Pancreas (tissue), 10 donors: ENCODE measurements around the gene CST3. TPM values are rescaled to one million over a fixed set of nuclear protein-coding genes. Genes with fewer than 3 reads are reported as not detected.

Experiments
- ATAC-seq, 4 donors: fragments of 200-7000 bp; cut with Tn5 transposase; one replicate each; pipeline versions ENCODE4 v1.8.0 to v1.9.1; 2020; ENCODE audit warnings: mild to moderate bottlenecking in 4 of 4, moderate library complexity in 4 of 4
- DNase-seq, 6 donors: peaks; one replicate each; pipeline ENCODE4 v3.0.0-alpha.2; 2020
- FAIRE-seq: peaks from 2 replicates; lab custom pipeline; 2012; peaks lifted over from hg19 to GRCh38; lab: Jason Lieb, UNC
- H3K27ac ChIP-seq, 4 donors: fragments of 200-600 bp; sonication (generic); 1 replicate in 3 of 4; 2 replicates in 1 of 4; pipeline versions ENCODE4 v1.5.0 to v1.8.0; 2020
- H3K27me3 ChIP-seq, 4 donors: fragments of 200-600 bp; one replicate each; pipeline ENCODE4 v1.8.0; 2021
- H3K36me3 ChIP-seq, 3 donors: fragments of 200-600 bp; sonication (generic) in 1 of 3; one replicate each; pipeline versions ENCODE4 v1.5.0 to v1.8.0; 2020 to 2021
- H3K4me1 ChIP-seq, 3 donors: fragments of 200-600 bp; one replicate each; pipeline ENCODE4 v1.8.0; 2021
- H3K4me3 ChIP-seq, 4 donors: fragments of 200-600 bp; sonication (generic) in 2 of 4; one replicate each; pipeline versions ENCODE4 v1.5.0 to v1.8.0; 2020 to 2021
- H3K9me3 ChIP-seq, 4 donors: fragments of 200-600 bp; one replicate each; pipeline ENCODE4 v1.8.0; 2021
- CTCF ChIP-seq, 4 donors: fragments of 200-600 bp; sonication (generic) in 3 of 4; IDR thresholded peaks; one replicate each; pipeline versions ENCODE4 v1.5.0 to v1.8.0; 2021; ENCODE audit warnings: antibody characterized with exemption in 4 of 4
- WGBS, 2 donors: extraction: QIAGEN DNeasy Blood & Tissue Kit; methylation state at CpG; one replicate each; pipeline ENCODE4 v1.1.7; 2013; 5-methylcytosine and 5-hydroxymethylcytosine counted together
- intact Hi-C, 3 donors: fragments of 100-400 bp; cut with DNase I; formaldehyde crosslinking; loops; one replicate each; pipeline versions ENCODE4 v1.11.1 to v1.14.2; 2022
- polyA plus RNA-seq, 2 donors: library from polyadenylated mRNA; stranded (reverse); fragments of 200-250 nt; gene quantifications; one replicate each; pipeline ENCODE4 v1.2.3, GENCODE V29; 2013
- total RNA-seq, 6 donors: library from RNA; stranded (reverse); fragmentation: NEBNext Ultra II Directional in 4 of 6; extraction: Animal tissue kit (Norgen Biotek cat#: 25700) in 4 of 6; gene quantifications; one replicate each; pipeline versions ENCODE4 v1.2.1 to v1.2.4, GENCODE V29; 2021 to 2023
- donor health status: healthy with polysubstance abuse.
- donor health status: DM: no; HTN: no; CAD: no; lungs with moderate emphysema.
- donor health status: DM: no; HTN: no; CAD: no.
- donor health status: control.
- donor health status: control.
- donor health status: Bipolar disorder and iron deficiency.
- donor health status: DM: yes; HTN: yes; CAD: no.
- donor health status: DM: no; HTN: no; CAD: no.
- donor health status: DM: no; HTN: no; CAD: no.
- donor health status: DM: yes; HTN: yes; CAD: no.

CST3 gene
- total and polyA plus RNA-seq, 8 donors = 201 to 445 (median 264) TPM

GRCh38 chr20:23588434-23589403 lies 49.0 kb downstream of the CST3 start:
- H3K27me3 ChIP-seq = no peaks in the 10 kb centered on the region
- ATAC-seq = no peak
- H3K4me1 ChIP-seq = no peaks in the 10 kb centered on the region
- no peak for FAIRE-seq
- WGBS, 2 donors = 74 to 77% methylated on average over 10 of the region's 10 CpGs
- no peak for DNase-seq
- no peak overlapping the region for H3K27ac ChIP-seq
- no peak overlapping the region for H3K4me3 ChIP-seq
- no peaks in the 10 kb centered on the region for H3K9me3 ChIP-seq
- intact Hi-C loops = no loop called here
- TF ChIP-seq CTCF (IDR thresholded peaks at IDR 0.05) = no peak
- no peaks in the 10 kb centered on the region for H3K36me3 ChIP-seq

GRCh38 chr20:23587631-23588030 lies 50.1 kb downstream of the CST3 start:
- WGBS, 2 donors = 59 to 73% methylated on average over 6 to 7 of the region's 7 CpGs
- H3K27me3 ChIP-seq = no peaks in the 10 kb centered on the region
- DNase-seq (peak in 1 of 6 donors; percentile 29), FAIRE-seq (no peak), ATAC-seq (no peak)
- no peaks in the 10 kb centered on the region for H3K4me1 ChIP-seq
- H3K9me3 ChIP-seq = no peaks in the 10 kb centered on the region
- H3K27ac ChIP-seq = no peak overlapping the region
- TF ChIP-seq CTCF (IDR thresholded peaks at IDR 0.05) = no peak
- no peaks in the 10 kb centered on the region for H3K36me3 ChIP-seq
- H3K4me3 ChIP-seq = no peak overlapping the region
- intact Hi-C loops = no loop called here

DNA sequence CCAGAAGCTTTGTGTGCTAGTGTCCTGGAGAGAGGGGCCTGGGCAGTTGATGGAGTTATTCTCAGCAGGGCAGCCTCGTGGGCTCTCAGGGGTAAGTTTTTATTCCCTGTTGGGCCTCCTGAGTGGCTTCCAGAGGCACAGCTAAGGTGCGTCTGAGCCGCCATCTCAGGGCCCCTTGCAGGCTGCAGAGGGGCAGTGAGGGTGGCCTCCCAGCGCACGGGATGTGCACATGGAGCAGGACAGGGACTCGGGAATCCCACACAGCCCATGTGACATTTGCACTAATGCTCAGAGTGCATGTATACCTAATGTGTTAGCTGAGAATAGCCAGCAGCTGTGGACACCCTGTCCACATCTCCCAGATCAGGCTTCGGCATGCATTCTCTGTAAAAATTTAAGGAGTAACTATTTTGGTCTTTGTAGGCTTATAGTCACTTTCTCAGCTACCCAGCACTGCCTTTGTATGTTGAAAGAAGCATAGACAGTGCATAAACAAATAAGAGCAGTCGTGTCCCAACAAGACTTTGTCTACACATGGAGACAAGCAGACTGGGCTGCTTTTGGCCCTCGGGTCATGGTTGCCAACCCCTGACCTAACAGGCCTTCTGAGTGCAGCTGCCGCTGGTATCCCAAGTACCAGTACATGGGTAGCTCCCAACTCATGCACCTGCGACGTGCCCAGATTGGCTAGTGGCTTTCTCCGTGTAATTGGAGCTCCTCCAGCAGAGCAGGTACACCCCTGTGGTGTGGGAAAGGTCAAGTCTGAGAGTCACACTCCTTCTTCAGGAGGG lies 50.8 kb downstream of the CST3 start:
- Histone ChIP-seq H3K36me3 (no peaks in the 10 kb centered on the region), H3K9me3 (no peaks in the 10 kb centered on the region), H3K4me3 (no peak overlapping the region), H3K27ac (no peak overlapping the region), H3K4me1 (no peaks in the 10 kb centered on the region), H3K27me3 (no peaks in the 10 kb centered on the region)
- TF ChIP-seq CTCF (IDR thresholded peaks at IDR 0.05) = no peak
- ATAC-seq (no peak), FAIRE-seq (no peak), DNase-seq (peak in 1 of 6 donors; percentile 34)
- 57 to 69% methylated on average over 13 of the region's 13 CpGs for WGBS, 2 donors
- intact Hi-C loops = no loop called here

GRCh38 chr20:23585808-23586734 lies 51.7 kb downstream of the CST3 start:
- Histone ChIP-seq H3K4me1 (no peaks in the 10 kb centered on the region), H3K27ac (no peak overlapping the region), H3K4me3 (no peak overlapping the region), H3K36me3 (no peaks in the 10 kb centered on the region), H3K9me3 (no peaks in the 10 kb centered on the region), H3K27me3 (no peaks in the 10 kb centered on the region)
- peak in 1 of 4 donors; percentile 32 for ATAC-seq
- TF ChIP-seq CTCF (IDR thresholded peaks at IDR 0.05) = no peak
- intact Hi-C loops = no loop called here
- no peak for FAIRE-seq
- 47 to 53% methylated on average over 5 of the region's 5 CpGs for WGBS, 2 donors
- DNase-seq = no peak
